Keratinocyte (primary cell): ENCODE data around the gene UBE2L6. TPM values are rescaled to one million over a fixed set of nuclear protein-coding genes. Genes with fewer than 3 reads are reported as not detected.
A peak's percentile ranks its signal among the peaks of the same experiment; 100 is the strongest.

Experiments used
- DNase-seq: peaks from one replicate; pipeline ENCODE4 v3.0.0-alpha.2; 2011; ENCODE audit warnings: low read depth, missing footprints, low spot score
- FAIRE-seq: peaks from 2 replicates; lab custom pipeline; 2011; peaks lifted over from hg19 to GRCh38; lab: Jason Lieb, UNC
- H2AFZ ChIP-seq: 2 replicates; pipeline ENCODE4 v1.6.0; 2012; ENCODE audit warnings: low read length, control low read depth, inconsistent platforms; ENCODE audit not compliant: control insufficient read depth
- H3K27ac ChIP-seq: 2 replicates; pipeline ENCODE4 v1.5.1; 2011; ENCODE audit warnings: low read length; ENCODE audit not compliant: control insufficient read depth, insufficient read depth
- H3K27me3 ChIP-seq: 3 replicates; pipeline ENCODE4 v1.6.0; 2011; ENCODE audit warnings: low read length; ENCODE audit not compliant: control insufficient read depth, insufficient read depth; ENCODE audit errors: extremely low read depth
- H3K36me3 ChIP-seq, 2 experiments: 2 replicates in 1 of 2; 3 replicates in 1 of 2; pipeline ENCODE4 v1.5.1; 2011; ENCODE audit warnings: low read length in 2 of 2, mild to moderate bottlenecking in 1 of 2; ENCODE audit not compliant: control insufficient read depth in 2 of 2, insufficient read depth in 2 of 2; ENCODE audit errors: extremely low read depth in 1 of 2
- H3K4me1 ChIP-seq: 3 replicates; pipeline ENCODE4 v1.5.1; 2011; ENCODE audit warnings: low read length; ENCODE audit not compliant: control insufficient read depth, insufficient read depth; ENCODE audit errors: extremely low read depth
- H3K4me2 ChIP-seq: 3 replicates; pipeline ENCODE4 v1.6.0; 2011; ENCODE audit warnings: low read depth, low read length; ENCODE audit not compliant: control insufficient read depth, insufficient read depth; ENCODE audit errors: extremely low read depth
- H3K4me3 ChIP-seq, 3 experiments: fragments of 200-600 bp in 1 of 3; sonication (generic) in 1 of 3; 2 replicates in 2 of 3; 3 replicates in 1 of 3; pipeline ENCODE4 v1.5.1; 2011 to 2016; ENCODE audit warnings: low read length in 3 of 3, mild to moderate bottlenecking in 3 of 3, control low read depth in 2 of 3, inconsistent platforms in 1 of 3, low read depth in 1 of 3, mixed read lengths in 1 of 3, mixed run types in 1 of 3, moderate library complexity in 1 of 3; ENCODE audit not compliant: control insufficient read depth in 2 of 3, insufficient read depth in 2 of 3; ENCODE audit errors: extremely low read depth in 1 of 3
- H3K79me2 ChIP-seq: 2 replicates; pipeline ENCODE4 v1.6.0; 2012; ENCODE audit warnings: low read length; ENCODE audit not compliant: control insufficient read depth, insufficient read depth
- H3K9ac ChIP-seq: 3 replicates; pipeline ENCODE4 v1.6.0; 2011; ENCODE audit warnings: low read length; ENCODE audit not compliant: control insufficient read depth, insufficient read depth; ENCODE audit errors: extremely low read depth
- H3K9me1 ChIP-seq: 3 replicates; pipeline ENCODE4 v1.6.0; 2011; ENCODE audit warnings: low read length; ENCODE audit not compliant: control insufficient read depth, insufficient read depth; ENCODE audit errors: extremely low read depth
- H3K9me3 ChIP-seq: 2 replicates; pipeline ENCODE4 v1.5.1; 2012; ENCODE audit warnings: low read depth, low read length; ENCODE audit not compliant: control insufficient read depth
- H4K20me1 ChIP-seq: 3 replicates; pipeline ENCODE4 v1.6.0; 2011; ENCODE audit warnings: low read length; ENCODE audit not compliant: control insufficient read depth, insufficient read depth; ENCODE audit errors: extremely low read depth
- EZH2 ChIP-seq: IDR thresholded peaks from one replicate; pipeline ENCODE4 v1.6.1; 2012; ENCODE audit warnings: inconsistent platforms, mild to moderate bottlenecking, low read length, moderate library complexity
- dilution Hi-C: fragments of 300-500 bp; cut with MboI; formaldehyde crosslinking; loops from one replicate; pipeline ENCODE4 v1.7.0; 2020; ENCODE audit warnings: low sequenced_read_pairs; ENCODE audit not compliant: extremely low pct_ligation_motif_present
- polyA plus RNA-seq, 5 experiments: library from polyadenylated mRNA; depleted of rRNA in 3 of 5; stranded (reverse) in 3 of 5; stranded (forward) in 1 of 5; unstranded in 1 of 5; fragments of >200 nt; gene quantifications; 1 replicate in 1 of 5; 2 replicates in 3 of 5; 3 replicates in 1 of 5; pipeline versions ENCODE4 v1.2.1 to v1.2.3, GENCODE V29; 2011 to 2012; ENCODE audit warnings: missing spikeins in 2 of 5, low read depth in 1 of 5, low replicate concordance in 1 of 5
- TF ChIP-seq, protein P1 (sequence below), 3 experiments: IDR thresholded peaks in 1 of 3; conservative IDR thresholded peaks in 1 of 3; optimal IDR thresholded peaks in 1 of 3; 2 replicates in 2 of 3; 3 replicates in 1 of 3; pipeline versions ENCODE3 to v1.5.1; 2011; ENCODE audit warnings: low read length in 3 of 3, mild to moderate bottlenecking in 3 of 3, moderate library complexity in 2 of 3, control low read depth in 1 of 3, inconsistent platforms in 1 of 3; ENCODE audit not compliant: insufficient read depth in 2 of 3; ENCODE audit errors: extremely low read depth in 1 of 3

Gene UBE2L6
- polyA plus RNA-seq, 1 donor (not counting 4 experiments of a cell fraction or from before 2014, with no cell fraction given), result 56.6 TPM

DNA sequence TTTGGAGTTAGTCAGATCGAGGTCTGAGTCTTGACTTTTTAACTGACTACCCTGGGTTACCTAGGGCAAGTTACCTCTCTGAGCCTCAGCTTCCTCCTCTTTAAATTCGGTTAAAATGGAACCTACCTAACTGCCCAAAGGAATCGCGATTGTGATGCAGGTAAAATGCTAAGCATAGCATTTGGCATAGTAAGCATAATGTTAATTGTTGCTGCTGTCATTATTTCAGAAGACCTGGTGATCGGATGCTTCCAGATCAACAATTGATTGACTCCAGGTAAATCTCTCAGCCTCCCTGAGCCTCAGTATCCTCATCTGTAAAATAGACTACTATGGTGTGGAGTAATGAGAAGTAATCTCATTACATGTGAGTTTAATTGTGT lies 51.4 kb downstream of the UBE2L6 start:
- H3K4me1 ChIP-seq, result peaks cover 4% of the 10 kb centered on the region
- no peaks in the 10 kb centered on the region for H3K36me3 ChIP-seq
- FAIRE-seq, result no peak
- H3K9ac ChIP-seq, result peak overlapping the region; percentile 61
- H3K27ac ChIP-seq, result no peak overlapping the region
- H3K79me2 ChIP-seq, result no peaks in the 10 kb centered on the region
- no peak for TF ChIP-seq EZH2
- TF ChIP-seq, protein P1, sequence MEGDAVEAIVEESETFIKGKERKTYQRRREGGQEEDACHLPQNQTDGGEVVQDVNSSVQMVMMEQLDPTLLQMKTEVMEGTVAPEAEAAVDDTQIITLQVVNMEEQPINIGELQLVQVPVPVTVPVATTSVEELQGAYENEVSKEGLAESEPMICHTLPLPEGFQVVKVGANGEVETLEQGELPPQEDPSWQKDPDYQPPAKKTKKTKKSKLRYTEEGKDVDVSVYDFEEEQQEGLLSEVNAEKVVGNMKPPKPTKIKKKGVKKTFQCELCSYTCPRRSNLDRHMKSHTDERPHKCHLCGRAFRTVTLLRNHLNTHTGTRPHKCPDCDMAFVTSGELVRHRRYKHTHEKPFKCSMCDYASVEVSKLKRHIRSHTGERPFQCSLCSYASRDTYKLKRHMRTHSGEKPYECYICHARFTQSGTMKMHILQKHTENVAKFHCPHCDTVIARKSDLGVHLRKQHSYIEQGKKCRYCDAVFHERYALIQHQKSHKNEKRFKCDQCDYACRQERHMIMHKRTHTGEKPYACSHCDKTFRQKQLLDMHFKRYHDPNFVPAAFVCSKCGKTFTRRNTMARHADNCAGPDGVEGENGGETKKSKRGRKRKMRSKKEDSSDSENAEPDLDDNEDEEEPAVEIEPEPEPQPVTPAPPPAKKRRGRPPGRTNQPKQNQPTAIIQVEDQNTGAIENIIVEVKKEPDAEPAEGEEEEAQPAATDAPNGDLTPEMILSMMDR (optimal IDR thresholded peaks at IDR 0.05 in 1 of 3, IDR thresholded peaks at IDR 0.05 in 1 of 3, conservative IDR thresholded peaks at IDR 0.05 in 1 of 3; ENCODE audit: extremely low read depth in 1 of 3, insufficient read depth in 2 of 3, low read length in 3 of 3), result no peak
- peak overlapping the region; percentile 90 for H3K4me2 ChIP-seq
- dilution Hi-C loops, result no loop called here
- H3K9me3 ChIP-seq, result no peaks in the 10 kb centered on the region
- peaks cover 23% of the 10 kb centered on the region for H3K27me3 ChIP-seq
- H4K20me1 ChIP-seq, result no peaks in the 10 kb centered on the region
- DNase-seq, result no peak
- peak overlapping the region; percentile 50 to 78 (median 72) for H3K4me3 ChIP-seq
- H2AFZ ChIP-seq, result peak overlapping the region; percentile 90
- no peaks in the 10 kb centered on the region for H3K9me1 ChIP-seq

DNA sequence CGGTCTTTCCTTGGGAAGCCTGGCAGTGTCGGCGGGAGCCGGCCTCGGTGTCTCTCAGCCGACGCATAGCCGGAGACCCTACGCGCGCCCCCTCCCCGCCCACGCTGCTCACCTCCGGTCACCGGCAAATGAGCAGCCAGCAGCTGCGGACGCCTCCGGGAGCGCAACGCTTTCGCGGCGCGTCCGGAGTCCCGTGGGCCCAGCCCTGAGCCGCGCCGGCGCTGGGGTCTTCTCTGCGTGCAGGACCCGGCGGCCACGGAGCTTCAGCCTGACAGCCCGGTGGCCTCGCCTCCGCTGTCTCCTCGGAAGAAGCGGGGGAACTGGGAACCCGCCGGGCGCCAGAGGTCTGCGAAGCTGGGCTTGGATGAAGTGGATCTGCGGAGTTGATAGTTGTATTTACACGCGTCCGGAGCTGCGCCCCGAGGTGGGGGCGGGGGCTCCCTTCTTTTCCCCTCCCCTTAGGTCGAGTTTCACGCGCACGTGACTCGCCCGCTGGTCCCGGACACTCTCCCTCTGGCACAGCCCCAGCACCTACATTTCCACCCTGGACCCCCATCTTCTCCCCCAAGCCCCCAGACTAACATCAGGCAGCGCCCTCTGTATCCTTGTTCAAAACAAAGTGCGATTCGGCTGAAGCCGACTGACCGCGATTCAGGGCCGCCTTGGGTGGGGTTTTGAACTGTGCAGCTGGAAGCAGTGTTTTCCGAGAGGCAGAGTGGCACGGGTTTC lies 52.0 kb downstream of the UBE2L6 start, which contains the start of gene SLC43A1:
TSS of gene SLC43A1 (minus strand) at position 371 of the 729 bp plus-strand sequence. CDS start 1,591 bp downstream, outside the sequence.
- H3K79me2 ChIP-seq, result no peaks in the 10 kb centered on the region
- DNase-seq, result no peak
- H3K4me1 ChIP-seq, result peaks cover 4% of the 10 kb centered on the region
- H2AFZ ChIP-seq, result peak within 1 kb of the TSS; percentile 90
- peak within 1 kb of the TSS; percentile 90 for H3K4me2 ChIP-seq
- no peaks in the 10 kb centered on the region for H3K36me3 ChIP-seq
- no peak within 1 kb of the TSS for H3K27ac ChIP-seq
- H3K9me1 ChIP-seq, result no peaks in the 10 kb centered on the region
- FAIRE-seq, result no peak
- H4K20me1 ChIP-seq, result no peaks in the 10 kb centered on the region
- H3K9me3 ChIP-seq, result no peaks in the 10 kb centered on the region
- peaks cover 23% of the 10 kb centered on the region for H3K27me3 ChIP-seq
- TF ChIP-seq EZH2, result no peak
- TF ChIP-seq, protein P1 (optimal IDR thresholded peaks at IDR 0.05 in 1 of 3, IDR thresholded peaks at IDR 0.05 in 1 of 3, conservative IDR thresholded peaks at IDR 0.05 in 1 of 3; ENCODE audit: extremely low read depth in 1 of 3, insufficient read depth in 2 of 3, low read length in 3 of 3), result peak in 1 of 3 experiments; percentile 3
- H3K9ac ChIP-seq, result peak within 1 kb of the TSS; percentile 61
- dilution Hi-C loops, result no loop called here
- H3K4me3 ChIP-seq, result peak within 1 kb of the TSS; percentile 50 to 78 (median 72)
